Small intestine (tissue), 7 donors: Measurements from ENCODE around the gene CRACR2B. TPM values are rescaled to one million over a fixed set of nuclear protein-coding genes. Genes with fewer than 3 reads are reported as not detected.

ENCODE experiments used
- DNase-seq, 2 donors: peaks; one replicate each; pipeline versions ENCODE4 v3.0.0 to v3.0.0-alpha.2; 2013
- FAIRE-seq: peaks from 2 replicates; lab custom pipeline; 2012; peaks lifted over from hg19 to GRCh38; lab: Jason Lieb, UNC
- H3K27ac ChIP-seq, 3 donors: one replicate each; pipeline ENCODE4 v1.5.1; 2013; ENCODE audit warnings: low read length in 2 of 3, mild to moderate bottlenecking in 2 of 3, control low read depth in 1 of 3, inconsistent platforms in 1 of 3, low read depth in 1 of 3, moderate library complexity in 1 of 3
- H3K27me3 ChIP-seq, 3 donors: one replicate each; pipeline ENCODE4 v1.6.1; 2013; ENCODE audit warnings: low read length in 3 of 3, inconsistent platforms in 1 of 3; ENCODE audit not compliant: control insufficient read depth in 3 of 3, insufficient read depth in 3 of 3
- H3K36me3 ChIP-seq, 3 donors: one replicate each; pipeline ENCODE4 v1.6.1; 2013; ENCODE audit warnings: low read length in 3 of 3, inconsistent platforms in 1 of 3, low read depth in 1 of 3, mild to moderate bottlenecking in 1 of 3, moderate library complexity in 1 of 3; ENCODE audit not compliant: control insufficient read depth in 3 of 3, insufficient read depth in 2 of 3
- H3K4me1 ChIP-seq, 3 donors: one replicate each; pipeline ENCODE4 v1.6.1; 2013; ENCODE audit warnings: low read length in 2 of 3, inconsistent platforms in 1 of 3, low read depth in 1 of 3, mild to moderate bottlenecking in 1 of 3, moderate library complexity in 1 of 3; ENCODE audit not compliant: control insufficient read depth in 3 of 3, insufficient read depth in 2 of 3
- H3K4me3 ChIP-seq, 3 donors: one replicate each; pipeline ENCODE4 v1.5.1; 2013; ENCODE audit warnings: low read length in 3 of 3, control low read depth in 1 of 3, inconsistent platforms in 1 of 3, low read depth in 1 of 3, mild to moderate bottlenecking in 1 of 3, moderate library complexity in 1 of 3
- H3K9me3 ChIP-seq, 2 donors: one replicate each; pipeline ENCODE4 v1.6.1; 2013; ENCODE audit warnings: low read depth in 1 of 2, low read length in 1 of 2; ENCODE audit not compliant: control insufficient read depth in 2 of 2, insufficient read depth in 1 of 2
- WGBS, 3 donors: extraction: QIAGEN DNeasy Blood & Tissue Kit; methylation state at CpG; one replicate each; pipeline ENCODE4 v1.1.7; 2013; 5-methylcytosine and 5-hydroxymethylcytosine counted together
- polyA plus RNA-seq, 4 donors: library from polyadenylated mRNA; stranded (reverse) in 3 of 4; unstranded in 1 of 4; fragments of 200-250 nt in 3 of 4; fragments of 120-200 nt in 1 of 4; gene quantifications; one replicate each; pipeline versions ENCODE4 v1.2.1 to v1.2.3, GENCODE V29; 2013
- donor health status: healthy with polysubstance abuse.
- donor health status: control.
- donor health status: control.
- donor health status: Bipolar disorder and iron deficiency.
- donor health status: healthy.

Gene CRACR2B
- polyA plus RNA-seq, 4 donors, result 38.7 to 88.8 (median 65.2) TPM

DNA sequence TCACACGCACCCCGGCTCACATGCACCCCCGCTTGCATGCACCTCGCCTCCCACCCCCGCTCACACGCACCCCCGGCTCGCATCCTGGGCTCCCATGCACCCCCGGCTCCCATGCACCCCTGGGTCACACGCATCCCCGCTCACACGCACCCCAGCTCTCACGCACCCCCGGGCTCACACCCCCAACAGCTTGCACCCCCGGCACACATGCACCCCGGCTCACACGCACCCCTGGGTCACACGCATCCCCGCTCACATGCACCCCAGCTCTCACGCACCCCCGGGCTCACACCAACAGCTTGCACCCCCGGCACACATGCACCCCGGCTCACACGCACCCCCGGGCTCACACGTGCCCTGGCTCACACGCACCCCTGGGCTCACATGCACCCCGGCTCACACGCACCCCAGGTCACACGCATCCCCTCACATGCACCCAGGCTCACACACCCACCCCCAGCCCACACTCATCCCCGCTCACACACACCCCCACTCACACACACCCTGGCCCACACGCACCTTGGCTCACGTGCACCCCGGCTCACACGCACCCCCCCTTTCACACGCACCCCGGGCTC is 31.1 kb downstream of the CRACR2B start:
- DNase-seq, result no peak
- WGBS, 3 donors, result 79 to 90% (median 83%) methylated on average over 35 to 37 of the region's 37 CpGs
- H3K27me3 ChIP-seq, result peaks cover 0 to 14% (median 0%) of the 10 kb centered on the region in 3 donors
- H3K36me3 ChIP-seq, result peaks cover 0 to 12% (median 0%) of the 10 kb centered on the region in 3 donors
- no peak overlapping the region for H3K4me3 ChIP-seq
- H3K9me3 ChIP-seq, result no peaks in the 10 kb centered on the region
- no peak for FAIRE-seq
- no peak overlapping the region for H3K27ac ChIP-seq
- peaks cover 0 to 36% (median 0%) of the 10 kb centered on the region in 3 donors for H3K4me1 ChIP-seq

DNA sequence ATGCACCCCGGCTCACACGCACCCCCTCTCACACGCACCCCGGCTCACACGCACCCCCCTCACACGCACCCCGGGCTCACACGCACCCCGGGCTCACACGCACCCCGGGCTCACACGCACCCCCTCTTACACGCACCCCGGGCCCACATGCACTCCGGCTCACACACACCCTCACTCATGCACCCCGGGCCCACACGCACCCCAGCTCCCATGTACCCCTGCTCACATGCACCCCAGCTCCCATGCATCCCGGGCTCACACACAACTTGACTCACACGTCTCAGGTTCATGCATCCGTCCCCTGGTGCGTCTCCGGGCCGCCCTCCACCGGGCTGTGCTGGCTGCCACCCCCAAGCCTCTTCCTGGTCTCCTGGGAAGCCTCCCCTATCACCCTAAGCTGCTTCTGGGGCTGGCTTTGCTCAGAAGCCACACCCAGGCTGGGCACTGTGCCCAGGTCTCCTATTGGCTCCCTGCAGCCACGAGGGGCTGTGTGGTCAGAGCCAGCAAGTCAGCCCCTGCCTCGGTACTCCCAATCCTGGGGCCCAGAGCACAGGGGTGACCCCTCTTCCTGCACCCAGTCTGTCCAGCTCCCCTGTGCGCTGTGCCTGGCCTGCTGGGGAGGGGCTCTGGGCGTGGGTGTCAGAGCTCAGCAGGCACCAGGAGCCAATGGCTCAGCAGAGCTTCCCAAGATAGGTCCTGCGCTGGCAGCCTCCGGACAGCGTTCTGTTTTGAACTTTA is 31.8 kb downstream of the CRACR2B start:
- H3K4me3 ChIP-seq, result peak overlapping the region in 1 of 3 donors; percentile 18
- no peaks in the 10 kb centered on the region for H3K9me3 ChIP-seq
- H3K36me3 ChIP-seq, result peaks cover 0 to 19% (median 0%) of the 10 kb centered on the region in 3 donors
- WGBS, 3 donors, result 36 to 61% (median 41%) methylated on average over 20 to 31 of the region's 31 CpGs
- H3K27me3 ChIP-seq, result peaks cover 0 to 14% (median 0%) of the 10 kb centered on the region in 3 donors
- DNase-seq (peak; percentile 68 to 83), FAIRE-seq (no peak)
- H3K4me1 ChIP-seq, result peaks cover 0 to 39% (median 0%) of the 10 kb centered on the region in 3 donors
- peak overlapping the region in 1 of 3 donors; percentile 33 for H3K27ac ChIP-seq

DNA sequence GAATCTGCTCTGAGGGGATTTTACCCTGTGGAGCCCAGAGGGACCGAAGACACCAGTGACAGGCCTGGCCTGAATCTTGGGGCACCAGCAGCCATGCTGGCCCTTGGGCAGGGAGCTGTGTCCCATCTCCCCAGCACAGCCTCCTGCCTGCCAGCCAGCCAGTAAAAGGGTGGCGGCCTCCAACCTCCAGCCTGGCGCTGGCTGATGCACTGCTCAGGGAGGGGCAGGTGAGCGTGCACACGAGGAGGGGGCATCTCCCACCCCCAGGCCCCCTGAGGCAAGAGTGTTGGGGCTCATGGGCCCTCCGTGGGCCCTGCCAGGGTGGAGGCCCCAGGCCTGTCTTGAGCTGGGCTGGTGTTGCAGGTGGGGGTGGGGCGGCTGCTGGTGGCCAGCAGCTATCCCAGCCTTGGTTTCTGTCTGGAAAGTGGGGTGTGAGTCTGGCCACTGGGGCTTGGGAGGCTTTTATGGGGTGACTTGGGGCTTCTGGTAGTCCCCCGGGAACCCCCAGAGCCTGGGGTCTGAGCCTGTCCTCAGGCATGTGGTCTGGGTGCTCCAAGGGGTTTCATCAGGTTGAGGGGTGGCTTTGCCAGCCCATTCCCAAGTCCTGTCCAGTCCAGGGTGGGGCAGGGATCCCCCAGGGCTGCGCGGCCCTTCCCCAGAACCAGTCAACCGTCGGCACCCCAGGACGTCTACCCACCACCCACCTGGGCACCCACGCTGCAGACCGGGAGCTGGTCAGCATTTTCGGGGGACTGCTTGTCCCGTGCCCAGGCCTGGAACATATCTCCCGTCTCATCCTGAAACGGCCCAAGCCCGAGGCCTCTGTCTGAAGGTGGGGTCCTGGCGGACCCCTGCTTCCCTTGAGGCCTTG is 32.8 kb downstream of the CRACR2B start:
- H3K27ac ChIP-seq, result peak overlapping the region in 1 of 3 donors; percentile 33
- no peak overlapping the region for H3K4me3 ChIP-seq

DNA sequence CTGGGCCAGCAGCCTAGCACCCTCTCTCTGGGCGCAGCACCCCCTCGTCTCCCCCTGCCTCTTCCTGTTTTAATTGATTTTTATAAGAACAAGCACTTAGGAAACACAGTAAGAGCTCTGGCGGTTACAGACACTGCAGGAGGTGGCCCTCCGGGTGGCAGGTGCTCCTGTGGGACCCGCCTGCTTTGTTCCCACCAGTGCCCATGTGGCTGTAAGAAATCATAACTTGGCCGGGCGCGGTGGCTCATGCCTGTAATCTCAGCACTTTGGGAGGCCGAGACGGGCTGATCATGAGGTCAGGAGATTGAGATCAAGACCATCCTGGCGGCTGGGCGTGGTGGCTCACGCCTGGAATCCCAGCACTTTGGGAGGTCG is 33.4 kb downstream of the CRACR2B start:
- DNase-seq, result no peak
- H3K36me3 ChIP-seq, result peaks cover 0 to 30% (median 0%) of the 10 kb centered on the region in 3 donors
- no peak for FAIRE-seq
- no peak overlapping the region for H3K4me3 ChIP-seq
- no peaks in the 10 kb centered on the region for H3K9me3 ChIP-seq
- peaks cover 0 to 39% (median 0%) of the 10 kb centered on the region in 3 donors for H3K4me1 ChIP-seq
- WGBS, 3 donors, result 30 to 76% (median 51%) methylated on average over 14 of the region's 14 CpGs
- H3K27me3 ChIP-seq, result peaks cover 0 to 14% (median 0%) of the 10 kb centered on the region in 3 donors
- H3K27ac ChIP-seq, result no peak overlapping the region

More for the DNA sequence above, 32.8 kb downstream of the CRACR2B start:
- H3K36me3 ChIP-seq, result peaks cover 0 to 26% (median 0%) of the 10 kb centered on the region in 3 donors
- H3K4me1 ChIP-seq, result peaks cover 0 to 39% (median 0%) of the 10 kb centered on the region in 3 donors
- WGBS, 3 donors, result 52 to 77% (median 70%) methylated on average over 21 of the region's 21 CpGs
- no peaks in the 10 kb centered on the region for H3K9me3 ChIP-seq
- peaks cover 0 to 14% (median 0%) of the 10 kb centered on the region in 3 donors for H3K27me3 ChIP-seq
- FAIRE-seq (no peak), DNase-seq (no peak)

DNA sequence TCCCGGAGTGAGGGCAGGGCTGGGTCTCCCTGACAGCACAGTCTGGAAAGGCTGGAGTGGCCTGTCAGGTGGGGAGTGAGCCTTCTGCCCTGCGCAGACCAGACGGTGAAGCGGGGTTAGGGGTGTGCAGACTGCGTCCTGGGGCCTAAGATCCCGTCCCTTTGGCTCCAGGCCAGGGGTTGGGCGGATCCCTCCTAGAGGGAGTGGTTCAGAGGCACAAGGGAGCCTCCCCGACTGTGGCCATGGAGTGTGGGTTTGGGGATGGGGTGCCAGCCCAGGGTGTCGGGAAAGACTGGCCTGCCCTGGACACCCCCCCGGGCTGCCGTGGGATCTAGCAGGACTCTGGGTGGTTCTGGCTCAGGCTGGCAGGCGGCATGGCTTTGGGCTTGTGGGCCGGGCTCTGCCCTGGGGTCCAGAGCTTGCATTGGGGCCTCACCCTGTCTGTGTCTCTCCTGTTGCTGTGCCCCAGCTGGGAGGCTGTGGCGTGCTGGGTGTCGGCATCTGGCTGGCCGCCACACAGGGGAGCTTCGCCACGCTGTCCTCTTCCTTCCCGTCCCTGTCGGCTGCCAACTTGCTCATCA is 34.5 kb downstream of the CRACR2B start:
- Histone ChIP-seq H3K4me3 (peak overlapping the region in 1 of 3 donors; percentile 18), H3K27me3 (peaks cover 0 to 14% (median 0%) of the 10 kb centered on the region in 3 donors), H3K4me1 (peaks cover 0 to 39% (median 0%) of the 10 kb centered on the region in 3 donors), H3K9me3 (no peaks in the 10 kb centered on the region), H3K27ac (peak overlapping the region in 1 of 3 donors; percentile 41), H3K36me3 (peaks cover 0 to 40% (median 0%) of the 10 kb centered on the region in 3 donors)
- 13 to 42% (median 35%) methylated on average over 19 to 20 of the region's 20 CpGs for WGBS, 3 donors
- FAIRE-seq (no peak), DNase-seq (peak; percentile 37 to 71)

DNA sequence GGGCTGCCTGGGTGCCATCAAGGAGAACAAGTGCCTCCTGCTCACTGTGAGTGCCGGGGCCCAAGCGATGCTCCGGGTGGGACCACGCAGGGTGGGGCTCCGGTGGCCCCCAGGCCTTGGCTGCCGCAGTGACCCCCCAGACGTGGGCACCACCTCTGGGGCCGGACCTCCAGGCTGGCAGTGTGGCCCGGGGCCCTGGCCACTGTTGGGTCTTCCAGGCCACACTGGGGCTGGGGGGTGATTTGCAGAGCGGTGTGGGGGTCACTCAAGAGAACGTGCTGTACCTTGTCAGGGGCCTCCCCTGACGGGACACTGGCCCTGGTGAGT is 34.9 kb downstream of the CRACR2B start:
- peak overlapping the region in 1 of 3 donors; percentile 41 for H3K27ac ChIP-seq
- no peaks in the 10 kb centered on the region for H3K9me3 ChIP-seq
- peaks cover 0 to 42% (median 0%) of the 10 kb centered on the region in 3 donors for H3K36me3 ChIP-seq
- peak overlapping the region in 1 of 3 donors; percentile 18 for H3K4me3 ChIP-seq
- peaks cover 0 to 39% (median 0%) of the 10 kb centered on the region in 3 donors for H3K4me1 ChIP-seq
- FAIRE-seq (no peak), DNase-seq (no peak)
- WGBS, 3 donors, result 35 to 64% (median 62%) methylated on average over 12 of the region's 12 CpGs
- H3K27me3 ChIP-seq, result peaks cover 0 to 14% (median 0%) of the 10 kb centered on the region in 3 donors

DNA sequence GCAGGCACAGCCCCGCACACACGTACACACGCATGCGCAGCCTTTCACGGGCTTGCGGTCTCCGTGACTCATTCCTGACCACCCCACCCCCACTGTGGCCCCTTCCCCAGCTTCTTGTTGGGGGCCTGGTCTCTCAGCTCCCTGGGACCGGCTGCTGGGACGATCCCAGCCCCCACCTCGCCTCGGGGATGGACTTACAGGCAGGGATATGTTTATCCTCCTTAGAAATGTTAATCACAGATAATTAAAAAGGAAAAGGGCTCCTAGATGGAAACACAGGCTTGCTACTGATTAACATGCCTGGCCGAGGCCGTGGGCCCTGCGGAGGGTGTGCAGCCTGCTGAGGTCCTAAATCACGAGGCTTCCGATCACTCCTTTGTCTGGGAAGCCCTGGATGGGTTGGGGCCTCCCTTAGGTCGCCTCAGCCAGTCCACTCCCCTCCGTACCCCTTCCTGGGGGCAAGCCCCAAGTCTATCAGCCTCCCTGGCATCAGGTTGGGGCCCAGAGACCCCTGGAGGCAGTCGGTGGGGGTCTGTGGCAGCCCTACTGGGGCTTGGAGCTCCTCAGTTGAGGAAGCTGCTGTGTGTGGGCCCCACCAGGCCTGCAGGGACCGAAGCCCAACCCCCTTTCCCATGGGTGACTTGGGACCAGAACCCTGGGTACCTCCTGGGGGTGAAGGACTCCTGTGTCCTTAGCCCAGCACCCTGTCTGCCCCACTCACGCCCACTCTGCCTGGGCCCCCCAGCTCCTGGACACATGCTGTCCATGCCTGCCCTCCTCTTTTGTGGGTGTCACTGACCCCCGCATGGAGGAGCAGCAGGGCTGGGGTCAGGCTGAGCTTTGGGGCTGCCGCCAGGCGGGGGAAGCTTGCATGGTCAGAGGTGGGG is 35.5 kb downstream of the CRACR2B start:
- H3K4me1 ChIP-seq, result peaks cover 0 to 39% (median 0%) of the 10 kb centered on the region in 3 donors
- H3K27ac ChIP-seq, result peak overlapping the region in 1 of 3 donors; percentile 41
- H3K9me3 ChIP-seq, result no peaks in the 10 kb centered on the region
- peak overlapping the region in 1 of 3 donors; percentile 18 for H3K4me3 ChIP-seq
- peaks cover 0 to 14% (median 0%) of the 10 kb centered on the region in 3 donors for H3K27me3 ChIP-seq
- FAIRE-seq (no peak), DNase-seq (peak in 1 of 2 donors; percentile 75)
- WGBS, 3 donors, result 29 to 67% (median 37%) methylated on average over 23 to 24 of the region's 24 CpGs
- H3K36me3 ChIP-seq, result peaks cover 0 to 48% (median 0%) of the 10 kb centered on the region in 3 donors
